Measurements from ENCODE around the gene C1QL2. TPM values are rescaled to one million over a fixed set of nuclear protein-coding genes. Genes with fewer than 3 reads are reported as not detected.

The C1QL2 gene
- polyA plus RNA-seq, 1 donor from 2014 or later: not detected

GRCh38 chr2:119112230-119112629 is 46.3 kb downstream of the C1QL2 start:
- no peak overlapping the region for H2AFZ ChIP-seq (ENCODE audit: low read depth, low read length)
- H3K79me2 ChIP-seq (replicated peaks; ENCODE audit: insufficient read depth, low read length): no peaks in the 10 kb centered on the region
- no peak overlapping the region for H3K9ac ChIP-seq (ENCODE audit: low read length)
- no peak for TF ChIP-seq REST (IDR thresholded peaks at IDR 0.05; ENCODE audit: borderline replicate concordance)
- H3K4me2 ChIP-seq (ENCODE audit: low read length): no peak overlapping the region
- no peaks in the 10 kb centered on the region for H3F3A ChIP-seq (ENCODE audit: insufficient read depth, low read length, poor library complexity, severe bottlenecking)
- H3K9me3 ChIP-seq (ENCODE audit: low read length): no peaks in the 10 kb centered on the region
- peaks cover 89% of the 10 kb centered on the region for H3K27me3 ChIP-seq (ENCODE audit: insufficient read depth, low read depth, low read length)
- H4K20me1 ChIP-seq (ENCODE audit: insufficient read depth): no peaks in the 10 kb centered on the region
- H3K27ac ChIP-seq (ENCODE audit: low read length): no peak overlapping the region
- H3K4me3 ChIP-seq (ENCODE audit: low read length): no peak overlapping the region
- no peaks in the 10 kb centered on the region for H3K36me3 ChIP-seq (ENCODE audit: insufficient read depth, low read length)
- H3K9me2 ChIP-seq (ENCODE audit: insufficient read depth, low read length): no peaks in the 10 kb centered on the region

GRCh38 chr2:119111115-119111975 is 47.2 kb downstream of the C1QL2 start:
- H3K27me3 ChIP-seq (ENCODE audit: insufficient read depth, low read depth, low read length): peaks cover 88% of the 10 kb centered on the region
- no peak overlapping the region for H3K9ac ChIP-seq (ENCODE audit: low read length)
- TF ChIP-seq TAF1 (IDR thresholded peaks at IDR 0.05; ENCODE audit: low read depth) (no peak), REST (IDR thresholded peaks at IDR 0.05; ENCODE audit: borderline replicate concordance) (no peak), RAD21 (conservative IDR thresholded peaks at IDR 0.05) (no peak), CTCF (IDR thresholded peaks at IDR 0.05; ENCODE audit: poor library complexity, severe bottlenecking) (no peak), POLR2AphosphoS5 (IDR thresholded peaks at IDR 0.05) (no peak), SMC3 (conservative IDR thresholded peaks at IDR 0.05; ENCODE audit: poor library complexity) (no peak), EZH2 (IDR thresholded peaks at IDR 0.05; ENCODE audit: borderline replicate concordance, insufficient read depth, low read length, poor library complexity, severe bottlenecking) (no peak), EP300 (conservative IDR thresholded peaks at IDR 0.05; ENCODE audit: poor library complexity, severe bottlenecking) (no peak), MXI1 (conservative IDR thresholded peaks at IDR 0.05; ENCODE audit: poor library complexity, severe bottlenecking) (no peak)

More at GRCh38 chr2:119111115-119111975, 47.2 kb downstream of the C1QL2 start:
- Histone ChIP-seq H3K36me3 (ENCODE audit: insufficient read depth, low read length) (no peaks in the 10 kb centered on the region), H3K4me2 (ENCODE audit: low read length) (no peak overlapping the region), H3K9me3 (ENCODE audit: low read length) (no peaks in the 10 kb centered on the region), H3K27ac (ENCODE audit: low read length) (no peak overlapping the region), H4K20me1 (ENCODE audit: insufficient read depth) (no peaks in the 10 kb centered on the region), H2AFZ (ENCODE audit: low read depth, low read length) (no peak overlapping the region), H3K4me3 (ENCODE audit: low read length) (no peak overlapping the region), H3F3A (ENCODE audit: insufficient read depth, low read length, poor library complexity, severe bottlenecking) (no peaks in the 10 kb centered on the region), H3K9me2 (ENCODE audit: insufficient read depth, low read length) (no peaks in the 10 kb centered on the region), H3K79me2 (replicated peaks; ENCODE audit: insufficient read depth, low read length) (no peaks in the 10 kb centered on the region)
